Activated B cell treated with CpG ODN at 0.5 μM for 24 hours (primary cell): Measurements from ENCODE around the gene NCKAP1. TPM values are rescaled to one million over a fixed set of nuclear protein-coding genes. Genes with fewer than 3 reads are reported as not detected.

ENCODE experiments used
- ATAC-seq: fragments of 200-7000 bp; cut with Tn5 transposase; one replicate; pipeline ENCODE4 v1.10.0; 2021; ENCODE audit warnings: low read depth, mild to moderate bottlenecking, moderate library complexity
- CTCF ChIA-PET: fragments of 350-600 bp; sonication (Branson Sonifier 250); formaldehyde crosslinking; loops from one replicate; lab custom pipeline; 2021; ENCODE audit warnings: antibody characterized with exemption; lab: Charles Lee
- POLR2A ChIA-PET: fragments of 350-600 bp; sonication (Branson Sonifier 250); formaldehyde crosslinking; loops from one replicate; lab custom pipeline; 2021; ENCODE audit warnings: antibody characterized with exemption; lab: Charles Lee
- DNase-seq: peaks from one replicate; pipeline ENCODE4 v3.0.0; 2022
- H3K27ac Mint-ChIP-seq: one replicate; pipeline ENCODE4 v1.8.0; 2020; ENCODE audit warnings: mixed read lengths
- H3K27me3 Mint-ChIP-seq: one replicate; pipeline ENCODE4 v1.8.0; 2021; ENCODE audit warnings: mixed read lengths
- H3K36me3 Mint-ChIP-seq: one replicate; pipeline ENCODE4 v1.8.0; 2021; ENCODE audit warnings: low read depth, mixed read lengths
- H3K4me1 Mint-ChIP-seq: one replicate; pipeline ENCODE4 v1.8.0; 2021; ENCODE audit warnings: mixed read lengths
- H3K4me3 Mint-ChIP-seq: one replicate; pipeline ENCODE4 v1.8.0; 2020; ENCODE audit warnings: mild to moderate bottlenecking, mixed read lengths
- H3K9me3 Mint-ChIP-seq: one replicate; pipeline ENCODE4 v1.8.0; 2020; ENCODE audit warnings: mixed read lengths
- CTCF ChIP-seq: fragments of 200-600 bp; IDR thresholded peaks from one replicate; pipeline ENCODE4 v1.8.0; 2022; ENCODE audit warnings: antibody characterized with exemption, mild to moderate bottlenecking
- intact Hi-C: fragments of 100-400 bp; cut with micrococcal nuclease; formaldehyde crosslinking; loops from one replicate; pipeline ENCODE4 v1.15.1; 2024
- total RNA-seq: library from RNA; stranded (reverse); gene quantifications from 2 replicates; pipeline ENCODE4 v1.2.3, GENCODE V29; 2022

Gene NCKAP1
- total RNA-seq, 1 donor from 2014 or later, result not detected

- no peaks in the 10 kb centered on the region for H3K36me3 Mint-ChIP-seq
- no peak overlapping the region for H3K27ac Mint-ChIP-seq
- H3K4me1 Mint-ChIP-seq, result no peaks in the 10 kb centered on the region
- DNase-seq (no peak), ATAC-seq (no peak)
- no peak overlapping the region for H3K4me3 Mint-ChIP-seq
- TF ChIP-seq CTCF, result no peak
- intact Hi-C loops, result no loop called here
- no peaks in the 10 kb centered on the region for H3K9me3 Mint-ChIP-seq
- ChIA-PET POLR2A (no interaction called here), CTCF (no interaction called here)
- no peaks in the 10 kb centered on the region for H3K27me3 Mint-ChIP-seq
Observed at GRCh38 chr2:182949052-182949451, 89.2 kb downstream of the NCKAP1 start.

- DNase-seq (no peak), ATAC-seq (no peak)
- intact Hi-C loops, result no loop called here
- POLR2A ChIA-PET, result no interaction called here
- H3K4me3 Mint-ChIP-seq, result no peak overlapping the region
- H3K27ac Mint-ChIP-seq, result no peak overlapping the region
- CTCF ChIA-PET, result no interaction called here
- no peaks in the 10 kb centered on the region for H3K9me3 Mint-ChIP-seq
- no peaks in the 10 kb centered on the region for H3K4me1 Mint-ChIP-seq
- H3K36me3 Mint-ChIP-seq, result no peaks in the 10 kb centered on the region
- H3K27me3 Mint-ChIP-seq, result no peaks in the 10 kb centered on the region
- no peak for TF ChIP-seq CTCF
Observed at GRCh38 chr2:182946958-182947369, 91.3 kb downstream of the NCKAP1 start.

DNA sequence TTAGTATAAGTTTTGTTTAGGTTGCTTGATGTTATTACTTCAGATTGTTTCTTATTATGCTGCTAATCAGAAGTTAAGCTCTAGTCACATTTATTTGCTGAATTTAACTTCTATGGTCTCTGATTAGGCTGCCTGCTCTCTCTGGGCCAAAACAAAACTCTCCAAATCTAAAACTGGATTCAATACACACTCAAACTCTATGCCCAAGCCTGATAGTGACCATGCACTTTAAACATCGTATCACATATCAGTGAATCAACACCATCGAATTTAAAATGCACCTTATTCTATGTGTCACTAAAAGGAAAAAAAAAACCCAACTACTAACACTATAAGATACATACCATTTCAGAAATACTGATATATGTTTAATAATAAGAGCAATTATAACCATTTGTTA, 94.9 kb downstream of the NCKAP1 start:
- intact Hi-C loops, result no loop called here
- Mint-ChIP-seq H3K4me1 (no peaks in the 10 kb centered on the region), H3K4me3 (no peak overlapping the region), H3K9me3 (no peaks in the 10 kb centered on the region), H3K27ac (no peak overlapping the region), H3K27me3 (no peaks in the 10 kb centered on the region), H3K36me3 (no peaks in the 10 kb centered on the region)
- ATAC-seq (no peak), DNase-seq (no peak)
- ChIA-PET POLR2A (no interaction called here), CTCF (no interaction called here)
- TF ChIP-seq CTCF, result no peak

DNA sequence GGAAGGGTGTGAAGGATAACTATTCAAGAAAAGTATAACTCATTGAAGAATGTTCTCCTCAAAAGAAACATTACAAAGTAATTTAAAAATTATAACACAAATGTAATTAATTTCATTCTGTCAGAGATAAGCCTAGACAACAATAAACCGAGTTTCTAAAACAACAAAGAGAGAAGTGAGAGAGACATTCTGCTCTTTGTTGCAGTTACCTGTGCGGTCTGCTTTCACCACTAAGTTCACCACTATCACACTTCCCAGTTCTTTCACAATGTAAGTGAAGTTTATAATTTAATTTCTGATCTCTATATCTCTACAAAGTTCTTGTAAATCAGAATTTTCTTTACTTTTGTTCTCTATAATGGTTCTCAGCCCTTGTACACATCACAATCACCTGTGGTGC, 95.5 kb downstream of the NCKAP1 start:
- TF ChIP-seq CTCF, result no peak
- POLR2A ChIA-PET, result no interaction called here
- DNase-seq, result no peak
- intact Hi-C loops, result no loop called here
- H3K4me3 Mint-ChIP-seq, result no peak overlapping the region
- H3K27me3 Mint-ChIP-seq, result no peaks in the 10 kb centered on the region
- CTCF ChIA-PET, result no interaction called here
- H3K36me3 Mint-ChIP-seq, result no peaks in the 10 kb centered on the region
- no peaks in the 10 kb centered on the region for H3K9me3 Mint-ChIP-seq
- ATAC-seq, result no peak
- H3K4me1 Mint-ChIP-seq, result no peaks in the 10 kb centered on the region
- no peak overlapping the region for H3K27ac Mint-ChIP-seq

- Mint-ChIP-seq H3K27ac (no peak overlapping the region), H3K36me3 (no peaks in the 10 kb centered on the region), H3K9me3 (no peaks in the 10 kb centered on the region), H3K4me3 (no peak overlapping the region), H3K27me3 (no peaks in the 10 kb centered on the region), H3K4me1 (no peaks in the 10 kb centered on the region)
- no peak for ATAC-seq
- no peak for DNase-seq
- intact Hi-C loops, result no loop called here
- ChIA-PET CTCF (interaction anchor here (0.8 kb wide), 1 partner anchor 17 kb away, joined by 3 read pairs; no protein-coding TSS in a partner anchor), POLR2A (no interaction called here)
- TF ChIP-seq CTCF, result no peak
Observed at GRCh38 chr2:182941919-182942318, 96.3 kb downstream of the NCKAP1 start.
